Activated CD4-positive, alpha-beta T cell treated with anti-CD3 and anti-CD28 coated beads, Interleukin-2, amount 50 U/mL, for 4 hours (primary cell): ENCODE results near the gene IL1RAPL1.

Source experiments
- DNase-seq, 2 experiments: peaks; one replicate each; pipeline ENCODE4 v3.0.0-alpha.2; 2020

Gene IL1RAPL1

GRCh38 chrX:29138003-29138402 is 550.8 kb downstream of the IL1RAPL1 start:
- no peak for DNase-seq

DNA sequence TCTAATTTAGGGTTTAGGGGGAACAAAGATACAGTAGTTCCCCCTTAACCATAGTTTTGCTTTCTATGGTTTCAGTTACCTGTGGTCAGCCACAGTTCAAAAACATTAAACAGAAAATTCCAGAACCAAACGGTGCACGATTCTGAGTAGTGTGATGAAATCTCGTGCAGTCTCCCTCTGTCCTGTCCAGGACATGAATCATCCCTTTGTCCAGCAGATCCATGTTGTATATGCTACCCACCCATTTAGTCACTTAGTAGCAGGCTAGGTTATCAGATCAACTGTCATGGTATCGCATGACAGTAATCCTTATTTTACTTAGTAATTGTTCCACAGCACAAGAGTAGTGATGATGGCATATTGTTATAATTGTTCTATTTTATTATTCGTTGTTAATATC is 556.1 kb downstream of the IL1RAPL1 start:
- DNase-seq = no peak

GRCh38 chrX:29143756-29144155 is 556.5 kb downstream of the IL1RAPL1 start:
- no peak for DNase-seq

GRCh38 chrX:29145316-29145715 is 558.1 kb downstream of the IL1RAPL1 start:
- DNase-seq = no peak

DNA sequence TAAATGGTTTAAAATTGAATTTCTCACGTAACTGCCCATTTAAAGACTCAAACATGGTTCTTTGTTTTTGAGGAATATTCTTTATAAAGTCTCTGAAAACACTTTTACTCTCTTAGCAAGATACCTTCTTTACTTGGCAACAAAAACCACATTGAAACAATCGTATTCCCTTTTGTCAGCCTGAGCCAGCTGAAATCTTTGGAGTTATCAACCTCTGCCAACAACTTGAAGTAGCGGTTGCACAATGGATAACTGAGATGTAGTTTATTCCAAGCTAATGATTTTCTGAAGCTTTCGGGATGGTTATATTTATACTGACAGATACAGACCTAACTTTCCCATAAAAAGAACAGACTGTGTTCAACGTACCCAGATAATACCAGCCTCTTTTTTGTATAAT is 561.3 kb downstream of the IL1RAPL1 start:
- DNase-seq = no peak

DNA sequence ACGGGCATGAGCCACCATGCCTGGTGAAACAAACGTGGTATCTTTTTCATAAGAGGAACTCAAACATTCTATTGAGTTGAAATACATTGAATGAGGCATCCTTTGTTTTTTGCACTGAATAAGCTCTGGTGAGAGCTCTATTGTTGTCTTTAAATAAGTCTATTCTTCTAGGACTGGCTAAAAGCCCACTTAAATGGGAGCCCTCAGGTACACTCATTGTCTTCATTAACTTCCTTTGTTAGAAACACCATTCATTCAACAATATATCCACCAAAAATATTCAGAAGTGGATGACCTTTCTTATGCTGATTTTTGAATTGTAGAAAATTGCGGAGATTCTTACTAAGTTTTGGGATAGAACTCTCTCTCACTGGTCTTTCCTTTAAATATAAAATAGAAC is 568.0 kb downstream of the IL1RAPL1 start:
- no peak for DNase-seq

DNA sequence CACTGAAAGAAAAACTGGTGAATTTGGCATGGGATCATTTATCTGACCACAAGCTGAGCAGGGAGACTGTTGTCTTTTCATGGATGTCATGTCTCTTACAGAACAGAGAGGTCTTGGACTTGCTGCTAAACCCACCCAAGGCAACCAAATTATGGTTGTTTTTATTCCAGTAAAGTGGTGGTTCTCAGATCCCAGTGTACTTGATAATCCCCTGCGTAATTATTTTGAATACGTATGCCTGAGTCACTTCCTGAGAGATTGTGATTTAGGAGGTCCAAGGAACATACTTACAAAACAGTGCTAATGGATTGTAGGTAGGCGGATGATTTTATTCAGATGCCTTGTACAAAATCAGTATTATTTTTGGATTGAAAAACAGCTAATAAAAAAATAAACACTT is 585.6 kb downstream of the IL1RAPL1 start:
- DNase-seq = no peak

- no peak for DNase-seq
Measured at GRCh38 chrX:29187264-29187663, 600.0 kb downstream of the IL1RAPL1 start.

GRCh38 chrX:29196501-29196900 is 609.3 kb downstream of the IL1RAPL1 start:
- DNase-seq = no peak

- DNase-seq = no peak
Measured at GRCh38 chrX:29215251-29215650, 628.0 kb downstream of the IL1RAPL1 start.

DNA sequence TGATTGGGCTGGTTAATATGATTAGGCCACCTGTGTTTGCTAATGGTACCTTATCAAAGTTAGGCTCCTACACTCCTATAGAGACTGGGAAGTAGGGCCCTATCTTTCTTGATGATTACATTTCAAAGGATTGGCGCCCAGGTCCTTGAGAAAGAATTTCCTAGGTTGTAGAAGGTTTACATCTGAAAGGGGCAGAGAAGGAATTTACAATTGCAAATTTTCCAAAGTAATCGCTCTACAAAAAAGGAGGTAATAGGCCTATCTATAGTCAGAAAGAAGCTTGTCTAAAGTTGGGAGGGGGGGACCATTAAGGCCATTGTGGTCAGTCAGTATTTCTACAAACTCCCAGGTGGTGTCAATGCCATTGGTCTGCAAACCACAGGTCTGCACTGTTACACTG is 638.4 kb downstream of the IL1RAPL1 start:
- DNase-seq = no peak

- DNase-seq = no peak
Measured at GRCh38 chrX:29229802-29230201, 642.6 kb downstream of the IL1RAPL1 start.

GRCh38 chrX:29231800-29232199 is 644.6 kb downstream of the IL1RAPL1 start:
- no peak for DNase-seq

DNA sequence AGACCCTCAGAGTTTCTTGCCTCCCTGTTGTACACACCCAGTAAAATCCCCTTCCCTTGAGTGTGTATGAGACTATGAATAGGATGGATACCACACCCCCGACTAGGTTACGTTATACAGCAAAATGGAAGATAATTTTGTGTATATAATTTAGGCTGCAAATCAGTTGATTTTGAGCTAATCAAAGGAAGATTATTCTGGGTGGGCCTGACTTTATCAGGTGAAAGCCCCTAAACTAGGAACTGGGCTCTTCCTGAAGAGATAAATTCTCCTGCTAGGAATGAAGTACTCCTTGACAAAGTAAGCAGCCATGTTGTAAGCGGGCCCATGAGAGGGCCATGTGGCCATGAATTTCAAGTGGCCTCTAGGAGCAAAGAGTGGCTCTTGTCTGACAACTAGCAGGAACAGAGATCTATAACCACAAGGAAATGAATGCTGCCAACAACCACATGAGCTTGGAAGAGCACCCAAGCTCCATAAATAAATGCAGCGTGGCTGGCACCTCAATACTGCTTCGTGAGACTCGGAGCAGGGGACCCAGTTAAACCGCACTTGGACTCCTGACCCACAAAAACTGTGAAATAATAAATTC is 646.4 kb downstream of the IL1RAPL1 start:
- DNase-seq = no peak

DNA sequence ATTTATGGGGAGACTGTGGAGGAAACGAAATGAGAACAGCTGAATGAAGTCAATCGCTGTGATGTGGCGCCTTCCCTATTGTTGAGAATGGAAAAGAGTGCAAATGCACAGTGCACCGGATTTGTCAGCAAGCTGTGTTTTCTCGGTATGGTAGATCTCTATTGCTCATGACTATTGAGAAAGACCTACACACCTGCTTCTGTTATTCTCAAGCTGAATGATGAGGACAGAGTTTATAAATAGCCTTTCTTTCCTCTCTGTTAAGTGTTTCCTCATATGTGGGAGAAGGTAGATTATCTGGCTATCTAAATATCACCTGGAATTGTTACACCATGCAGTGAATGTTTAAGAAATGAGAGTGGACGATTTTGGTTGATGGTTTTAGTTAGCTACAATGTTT is 650.7 kb downstream of the IL1RAPL1 start:
- DNase-seq = no peak

DNA sequence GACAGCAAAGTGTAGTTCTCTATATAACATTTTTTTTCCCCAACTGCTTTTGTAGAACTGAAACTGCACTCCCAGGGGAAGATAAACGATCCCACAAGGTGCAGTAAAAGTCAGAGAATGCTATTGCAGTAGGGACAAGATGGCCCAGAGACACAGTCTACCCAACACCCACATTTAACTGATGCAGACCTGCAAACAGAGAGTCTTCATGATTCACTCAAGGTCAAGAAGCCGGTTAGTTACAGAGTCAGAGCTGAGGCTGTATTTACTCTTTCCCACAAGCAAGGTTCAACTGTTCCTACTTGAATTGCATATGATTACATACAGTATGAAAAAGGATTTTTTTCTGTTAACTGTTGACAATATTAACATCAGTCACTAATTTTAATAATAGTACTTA is 654.6 kb downstream of the IL1RAPL1 start:
- no peak for DNase-seq

DNA sequence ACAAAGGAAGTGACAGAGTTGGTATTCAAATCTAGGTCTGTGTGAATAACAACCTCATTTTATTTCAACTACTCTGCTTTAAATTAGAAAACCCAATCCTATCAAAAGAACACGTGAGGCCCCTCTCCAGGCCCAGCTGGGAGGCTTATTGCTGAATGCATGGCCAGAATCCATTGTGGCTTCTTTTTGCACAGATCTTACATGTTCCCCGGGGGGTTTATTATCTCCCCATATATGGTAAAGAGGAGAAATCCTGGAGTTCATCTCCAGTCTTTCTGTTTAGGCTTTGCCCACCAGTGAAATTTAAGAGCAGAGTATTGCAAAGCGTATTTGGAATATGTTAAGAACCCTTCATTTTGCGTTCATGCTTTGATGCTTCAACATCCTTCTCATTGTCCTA is 655.6 kb downstream of the IL1RAPL1 start:
- no peak for DNase-seq

- DNase-seq = no peak
Measured at GRCh38 chrX:29243942-29244341, 656.7 kb downstream of the IL1RAPL1 start.

DNA sequence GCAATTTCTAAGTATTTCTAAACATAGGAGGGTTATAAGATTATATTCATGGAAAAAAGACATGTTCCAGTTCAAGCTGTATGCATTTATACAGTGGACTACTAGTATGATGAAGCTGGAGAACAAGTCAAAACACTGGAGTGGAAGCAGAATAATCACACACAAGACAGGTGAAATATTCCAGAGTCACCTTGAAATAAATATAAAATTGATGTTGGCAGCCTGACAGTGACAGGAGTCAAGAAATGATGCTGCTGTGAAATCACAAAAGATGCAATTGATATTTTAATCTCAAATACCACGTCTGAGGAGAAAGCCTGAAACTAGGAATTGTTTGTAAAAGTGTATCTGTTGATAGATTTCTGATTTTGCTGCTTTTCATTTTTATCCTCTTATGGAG is 667.3 kb downstream of the IL1RAPL1 start:
- no peak for DNase-seq

GRCh38 chrX:29257521-29257920 is 670.3 kb downstream of the IL1RAPL1 start:
- no peak for DNase-seq

- DNase-seq = no peak
Measured at GRCh38 chrX:29269390-29269789, 682.1 kb downstream of the IL1RAPL1 start.

DNA sequence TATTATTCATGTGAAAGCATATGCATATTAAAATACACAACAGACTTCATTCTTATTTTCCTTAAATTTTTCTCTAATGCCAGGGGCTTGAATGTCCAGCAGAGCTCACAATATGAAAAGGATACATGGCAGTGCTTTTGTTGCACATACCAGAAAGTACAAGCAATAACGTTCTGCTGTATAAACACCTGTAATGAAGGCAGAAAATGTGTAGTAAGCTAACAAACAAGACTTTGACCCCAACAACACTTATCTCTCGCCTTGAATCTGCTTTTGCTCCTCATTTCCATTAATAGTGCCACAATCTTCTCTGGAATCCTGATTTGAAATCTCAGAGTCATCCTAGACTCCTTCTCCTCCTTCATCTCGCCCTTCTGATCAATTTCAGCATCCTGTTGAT is 687.3 kb downstream of the IL1RAPL1 start:
- DNase-seq = no peak

DNA sequence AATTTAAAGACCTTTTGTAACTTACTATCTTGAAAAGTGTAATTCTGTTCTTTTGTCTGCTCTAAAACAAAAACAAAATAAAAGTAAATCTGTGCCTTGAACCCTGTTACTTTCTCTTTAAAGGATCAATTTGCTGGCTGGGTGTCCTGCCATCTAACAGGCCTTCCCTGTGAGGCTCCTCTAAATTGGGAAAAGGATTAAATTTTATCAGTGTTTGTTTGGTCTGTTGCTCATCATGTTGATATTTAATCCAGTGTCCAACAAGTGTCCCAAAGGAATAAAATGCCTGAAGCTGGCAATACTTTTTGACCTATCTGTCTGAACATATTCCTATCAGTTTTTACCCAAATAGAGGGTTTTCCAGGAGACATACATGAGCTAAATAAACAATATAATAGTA is 688.7 kb downstream of the IL1RAPL1 start:
- DNase-seq = no peak

DNA sequence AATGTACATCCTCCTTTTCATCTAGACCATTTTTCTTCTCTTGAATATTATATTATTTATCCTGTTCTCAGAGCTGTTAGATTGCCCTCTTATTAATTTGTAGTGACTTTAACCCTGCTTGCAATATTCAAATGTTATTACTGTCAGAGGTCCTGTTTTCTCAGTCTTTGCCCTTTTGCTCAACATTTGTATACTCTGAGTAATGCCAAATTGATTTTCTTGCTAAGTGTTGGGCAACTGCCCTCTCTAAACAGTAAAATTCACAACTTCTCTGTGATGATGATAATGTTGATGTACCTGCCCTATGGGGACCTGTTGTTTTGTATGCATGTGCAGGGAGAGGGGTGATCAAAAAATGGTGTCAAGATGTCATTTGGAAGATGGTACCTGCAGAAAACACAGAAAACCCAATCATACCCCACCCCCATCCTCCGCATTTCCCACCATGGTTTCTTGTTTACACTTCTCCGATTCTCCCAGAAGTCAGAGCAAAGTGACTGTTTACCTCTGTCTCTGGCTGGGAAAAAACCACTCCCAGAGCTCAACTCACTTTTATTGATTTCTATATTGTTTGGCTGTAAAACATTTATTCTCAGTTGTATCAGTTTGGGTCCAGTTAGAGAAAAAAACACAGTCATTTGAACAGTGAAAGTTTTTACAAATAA is 694.0 kb downstream of the IL1RAPL1 start:
- no peak for DNase-seq

- no peak for DNase-seq
Measured at GRCh38 chrX:29285664-29286063, 698.4 kb downstream of the IL1RAPL1 start.
